Tibial nerve (tissue), 4 donors: Measurements from ENCODE around the gene KIF20B. TPM values are rescaled to one million over a fixed set of nuclear protein-coding genes. Genes with fewer than 3 reads are reported as not detected.

Source experiments
- DNase-seq, 2 donors: peaks; one replicate each; pipeline ENCODE4 v3.0.0-alpha.2; 2019; ENCODE audit warnings: low spot score in 2 of 2
- H3K27ac ChIP-seq, 4 donors: fragments of 200-600 bp; sonication (generic) in 3 of 4; one replicate each; pipeline ENCODE4 v1.5.1; 2017 to 2019; ENCODE audit warnings: mild to moderate bottlenecking in 1 of 4
- H3K27me3 ChIP-seq, 2 donors: fragments of 200-600 bp; sonication (generic) in 1 of 2; one replicate each; pipeline versions ENCODE4 v1.5.1 to v1.6.0; 2017 to 2019
- H3K36me3 ChIP-seq, 3 donors: fragments of 200-600 bp; sonication (generic); one replicate each; pipeline ENCODE4 v1.5.1; 2018 to 2019
- H3K4me1 ChIP-seq, 4 donors: fragments of 200-600 bp; sonication (generic) in 3 of 4; one replicate each; pipeline ENCODE4 v1.5.1; 2017 to 2019
- H3K4me3 ChIP-seq, 4 donors: fragments of 200-600 bp; sonication (generic) in 3 of 4; one replicate each; pipeline ENCODE4 v1.5.1; 2017 to 2019; ENCODE audit warnings: mild to moderate bottlenecking in 1 of 4, moderate library complexity in 1 of 4
- H3K9me3 ChIP-seq, 4 donors: fragments of 200-600 bp; sonication (generic) in 3 of 4; one replicate each; pipeline ENCODE4 v1.5.1; 2017 to 2019
- CTCF ChIP-seq, 5 experiments: fragments of 200-600 bp in 3 of 5; fragments of 450-650 bp in 2 of 5; sonication (generic) in 3 of 5; IDR thresholded peaks; one replicate each; pipeline ENCODE4 v1.5.1; 2016 to 2019; ENCODE audit warnings: antibody characterized with exemption in 5 of 5, mild to moderate bottlenecking in 3 of 5, moderate library complexity in 2 of 5
- EP300 ChIP-seq, 2 donors: sonication (generic); formaldehyde crosslinking; IDR thresholded peaks; one replicate each; pipeline ENCODE4 v1.6.1; 2017; ENCODE audit warnings: antibody characterized with exemption in 2 of 2, mild to moderate bottlenecking in 1 of 2
- POLR2A ChIP-seq, 2 donors: fragments of 450-650 bp; IDR thresholded peaks; one replicate each; pipeline ENCODE4 v1.6.1; 2017; ENCODE audit warnings: antibody characterized with exemption in 2 of 2, mild to moderate bottlenecking in 2 of 2, moderate library complexity in 2 of 2
- WGBS, 2 donors: methylation state at CpG; one replicate each; pipeline ENCODE4 v1.1.5; 2018; 5-methylcytosine and 5-hydroxymethylcytosine counted together
- total RNA-seq, 4 donors: library from RNA; depleted of rRNA; stranded (reverse); fragments of >200 nt; gene quantifications; one replicate each; pipeline ENCODE4 v1.1.0, GENCODE V29; 2016

Gene KIF20B
- total RNA-seq, 4 donors from 2014 or later, result 1.6 to 4.8 (median 2.3) TPM

GRCh38 chr10:89795840-89796239 lies 94.5 kb downstream of the KIF20B start:
- WGBS, 2 donors, result 72 to 76% methylated on average over 1 of the region's 1 CpG
- H3K9me3 ChIP-seq, result no peaks in the 10 kb centered on the region
- H3K36me3 ChIP-seq, result no peaks in the 10 kb centered on the region
- no peak overlapping the region for H3K4me3 ChIP-seq
- H3K27ac ChIP-seq, result no peak overlapping the region
- H3K4me1 ChIP-seq, result no peaks in the 10 kb centered on the region
- H3K27me3 ChIP-seq, result no peaks in the 10 kb centered on the region
- TF ChIP-seq CTCF (IDR thresholded peaks at IDR 0.05) (no peak), POLR2A (IDR thresholded peaks at IDR 0.05) (no peak), EP300 (IDR thresholded peaks at IDR 0.05) (no peak)
- DNase-seq, result no peak

- H3K27me3 ChIP-seq, result no peaks in the 10 kb centered on the region
- H3K4me3 ChIP-seq, result no peak overlapping the region
- no peaks in the 10 kb centered on the region for H3K36me3 ChIP-seq
- no peaks in the 10 kb centered on the region for H3K4me1 ChIP-seq
- no peak for DNase-seq
- WGBS, 2 donors, result 60 to 80% methylated on average over 2 of the region's 2 CpGs
- TF ChIP-seq EP300 (IDR thresholded peaks at IDR 0.05) (no peak), POLR2A (IDR thresholded peaks at IDR 0.05) (no peak), CTCF (IDR thresholded peaks at IDR 0.05) (no peak)
- no peaks in the 10 kb centered on the region for H3K9me3 ChIP-seq
- no peak overlapping the region for H3K27ac ChIP-seq
Measured at GRCh38 chr10:89798092-89798491, 96.7 kb downstream of the KIF20B start.

- DNase-seq, result no peak
- Histone ChIP-seq H3K27me3 (no peaks in the 10 kb centered on the region), H3K4me3 (no peak overlapping the region), H3K9me3 (no peaks in the 10 kb centered on the region), H3K4me1 (no peaks in the 10 kb centered on the region), H3K36me3 (no peaks in the 10 kb centered on the region), H3K27ac (no peak overlapping the region)
- WGBS, 2 donors, result 77 to 89% methylated on average over 2 of the region's 2 CpGs
- TF ChIP-seq EP300 (IDR thresholded peaks at IDR 0.05), result no peak
- no peak for TF ChIP-seq POLR2A (IDR thresholded peaks at IDR 0.05)
- TF ChIP-seq CTCF (IDR thresholded peaks at IDR 0.05), result no peak
Measured at GRCh38 chr10:89799573-89799972, 98.2 kb downstream of the KIF20B start.

DNA sequence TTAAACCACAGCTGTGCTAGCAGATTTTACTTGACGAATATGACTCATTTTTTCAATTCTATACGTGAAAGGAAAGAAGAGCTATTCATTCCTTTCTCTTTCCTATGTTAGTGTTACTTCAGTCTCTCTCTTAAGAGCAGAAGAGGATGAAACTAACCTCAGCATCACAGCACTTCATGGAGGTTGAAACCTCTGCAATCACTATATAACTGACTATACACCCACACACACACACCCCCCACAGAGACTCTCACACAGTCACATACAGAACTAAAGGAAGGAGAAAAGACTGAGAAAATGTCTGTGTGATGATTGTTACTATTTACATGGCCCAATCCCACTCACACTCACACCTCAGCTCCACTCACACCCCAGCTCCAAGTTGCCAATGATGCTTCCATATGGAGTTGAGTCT lies 104.2 kb downstream of the KIF20B start:
- H3K9me3 ChIP-seq, result no peaks in the 10 kb centered on the region
- TF ChIP-seq POLR2A (IDR thresholded peaks at IDR 0.05) (no peak), CTCF (IDR thresholded peaks at IDR 0.05) (no peak), EP300 (IDR thresholded peaks at IDR 0.05) (no peak)
- 48 to 53% methylated on average over 2 of the region's 2 CpGs for WGBS, 2 donors

GRCh38 chr10:89808842-89809241 lies 107.5 kb downstream of the KIF20B start:
- no peaks in the 10 kb centered on the region for H3K36me3 ChIP-seq
- no peak for DNase-seq
- no peaks in the 10 kb centered on the region for H3K4me1 ChIP-seq
- TF ChIP-seq EP300 (IDR thresholded peaks at IDR 0.05), result no peak
- no peak for TF ChIP-seq POLR2A (IDR thresholded peaks at IDR 0.05)
- no peak for TF ChIP-seq CTCF (IDR thresholded peaks at IDR 0.05)
- H3K27ac ChIP-seq, result no peak overlapping the region
- no peaks in the 10 kb centered on the region for H3K9me3 ChIP-seq
- H3K4me3 ChIP-seq, result no peak overlapping the region
- H3K27me3 ChIP-seq, result no peaks in the 10 kb centered on the region
- 77% methylated on average over 2 of the region's 2 CpGs for WGBS, 2 donors

More for the DNA sequence above, 104.2 kb downstream of the KIF20B start:
- Histone ChIP-seq H3K27me3 (no peaks in the 10 kb centered on the region), H3K27ac (no peak overlapping the region), H3K36me3 (no peaks in the 10 kb centered on the region), H3K4me1 (no peaks in the 10 kb centered on the region), H3K4me3 (no peak overlapping the region)
- no peak for DNase-seq
